ENCODE measurements around the gene CSAD.
A peak's percentile ranks its signal among the peaks of the same experiment; 100 is the strongest.
"Not testable (repeated sequence)": the region's sequence is repeated elsewhere in the genome, so short reads cannot be mapped to it uniquely, and the experiment has no call there.

Gene CSAD

DNA sequence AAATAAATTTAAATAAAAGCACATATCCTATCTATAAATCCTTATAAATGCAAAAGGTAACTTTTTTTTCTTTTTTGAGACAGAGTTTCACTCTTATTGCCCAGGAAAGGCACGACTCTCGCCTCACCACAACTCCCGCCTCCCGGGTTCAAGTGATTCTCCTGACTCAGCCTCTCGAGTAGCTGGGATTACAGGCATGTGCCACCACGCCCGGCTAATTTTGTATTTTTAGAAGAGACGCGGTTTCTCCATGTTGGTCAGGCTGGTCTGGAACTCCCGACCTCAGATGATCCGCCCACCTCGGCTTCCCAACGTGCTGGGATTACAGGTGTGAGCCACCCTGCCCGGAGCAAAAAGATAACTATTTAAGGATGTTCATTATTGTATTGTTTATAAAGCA is 1.9 kb downstream of the CSAD start:
- not testable (repeated sequence) for DNase-seq

- DNase-seq = not testable (repeated sequence)
Measured at GRCh38 chr12:53177447-53177846, 3.3 kb downstream of the CSAD start.

DNA sequence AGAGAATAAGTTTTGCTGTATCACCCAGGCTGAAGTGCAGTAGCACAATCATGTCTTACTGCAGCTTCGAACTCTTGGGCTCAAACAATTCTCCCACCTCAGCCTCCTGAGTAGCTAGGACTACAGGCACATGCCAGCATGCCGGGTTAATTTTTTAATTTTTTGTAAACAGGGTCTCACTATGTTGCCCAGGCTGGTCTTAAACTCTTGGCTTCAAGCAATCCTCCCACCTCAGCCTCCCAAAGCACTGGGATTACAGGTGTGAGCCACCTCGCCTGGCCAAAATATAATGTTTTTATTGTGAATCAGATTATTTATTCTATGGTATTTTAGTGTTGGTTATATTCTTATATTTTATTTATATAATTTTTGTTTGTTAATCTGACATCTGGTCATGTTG is 4.0 kb downstream of the CSAD start:
- no peak for DNase-seq

GRCh38 chr12:53174881-53175491 is 5.7 kb downstream of the CSAD start:
- peak; percentile 74 to 92 (median 89) for DNase-seq

DNA sequence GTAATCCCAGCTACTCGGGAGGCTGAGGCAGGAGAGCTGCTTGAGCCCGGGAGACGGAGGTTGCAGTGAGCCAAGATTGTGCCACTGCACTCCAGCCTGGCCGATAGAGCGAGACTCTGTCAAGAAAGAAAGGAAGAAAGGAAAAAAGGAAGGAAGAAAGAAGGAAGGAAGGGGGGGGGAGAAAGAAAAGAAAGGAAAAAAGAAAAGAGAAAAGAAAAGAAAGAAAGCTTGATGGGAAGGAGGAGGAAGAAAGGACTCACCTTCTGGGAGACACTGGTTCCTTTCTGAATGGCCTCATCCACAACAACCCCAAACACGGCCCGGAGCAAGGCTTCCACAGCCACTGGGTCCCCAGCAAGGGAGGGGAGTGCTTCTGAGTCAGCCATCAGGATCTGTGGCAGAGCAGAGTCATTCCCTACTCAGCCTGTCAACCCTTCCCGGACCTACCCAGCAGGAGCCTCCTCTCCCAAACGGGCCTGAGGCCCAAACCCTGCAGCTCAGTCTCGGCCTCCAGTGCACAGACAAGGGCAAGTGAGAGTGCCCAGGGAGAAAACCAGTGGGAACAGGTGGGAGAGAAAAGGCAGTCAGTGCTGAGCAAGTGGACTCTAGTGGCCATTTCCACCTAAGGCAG is 7.5 kb downstream of the CSAD start:
- DNase-seq = no peak

DNA sequence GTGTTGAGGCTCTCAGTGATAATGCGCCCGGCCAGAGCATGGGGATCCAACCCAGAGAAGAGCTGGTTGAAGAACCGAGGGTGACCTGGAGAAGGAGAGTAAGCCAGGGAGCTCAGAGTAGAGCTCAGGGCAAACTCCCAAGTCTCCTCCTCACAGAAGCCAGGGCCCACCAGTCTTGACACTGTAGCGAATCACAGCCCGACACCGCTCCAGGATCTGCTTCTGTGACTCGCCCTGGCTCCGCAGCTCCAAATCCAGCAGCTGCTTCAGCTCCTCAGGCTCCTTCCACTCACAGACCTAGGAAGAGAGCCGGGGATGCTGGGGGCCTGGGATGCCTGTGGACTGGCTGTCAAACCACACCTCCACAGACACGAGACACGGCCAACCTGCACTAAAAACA is 8.4 kb downstream of the CSAD start:
- DNase-seq = no peak

GRCh38 chr12:53171725-53172329 is 8.9 kb downstream of the CSAD start:
- DNase-seq = no peak

DNA sequence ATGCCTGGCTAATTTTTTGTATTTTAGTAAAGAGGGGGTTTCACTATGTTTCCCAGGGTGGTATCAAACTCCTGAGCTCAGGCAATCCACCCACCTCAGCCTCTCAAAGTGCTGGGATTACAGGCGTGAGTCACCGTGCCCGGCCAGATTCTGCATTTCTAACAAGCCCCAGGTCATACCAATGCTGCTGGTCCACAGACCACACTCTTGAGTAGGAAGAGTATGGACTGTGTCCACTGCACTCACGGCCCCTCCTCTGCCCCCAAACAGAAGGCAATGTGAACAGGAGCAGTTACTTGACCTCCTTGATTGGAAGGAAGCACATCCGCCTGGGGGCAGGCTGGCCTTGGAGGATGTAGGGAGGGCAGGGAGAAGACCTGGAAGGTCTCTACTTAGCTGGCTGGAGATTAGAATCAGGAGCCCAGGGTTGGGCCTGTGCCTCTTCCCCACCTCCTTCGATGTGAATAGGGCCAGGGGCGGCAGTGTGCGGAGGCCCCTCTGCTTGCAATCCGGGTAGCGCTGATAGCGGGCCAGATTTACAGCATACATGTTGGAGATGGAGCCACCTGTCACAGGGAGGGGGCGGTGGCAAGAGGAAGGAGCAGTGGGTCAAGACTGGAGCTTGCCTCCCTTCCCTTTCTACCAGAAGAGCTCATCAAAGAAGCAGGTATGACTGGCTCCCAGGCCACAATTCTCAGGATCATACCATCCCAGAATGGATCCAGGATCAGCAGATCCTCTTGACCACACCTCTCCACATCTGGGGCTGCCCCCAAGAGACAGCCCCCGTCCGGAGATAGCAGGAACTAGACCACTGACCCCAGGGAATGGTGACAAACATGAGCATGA is 9.6 kb downstream of the CSAD start:
- no peak for DNase-seq

- DNase-seq = no peak
Measured at GRCh38 chr12:53170215-53170614, 10.5 kb downstream of the CSAD start.

GRCh38 chr12:53169644-53170043 is 11.1 kb downstream of the CSAD start:
- no peak for DNase-seq

GRCh38 chr12:53166837-53167236 is 13.9 kb downstream of the CSAD start:
- DNase-seq = peak in 1 of 3 experiments; percentile 10

GRCh38 chr12:53163008-53163407 is 17.7 kb downstream of the CSAD start:
- not testable (repeated sequence) for DNase-seq

DNA sequence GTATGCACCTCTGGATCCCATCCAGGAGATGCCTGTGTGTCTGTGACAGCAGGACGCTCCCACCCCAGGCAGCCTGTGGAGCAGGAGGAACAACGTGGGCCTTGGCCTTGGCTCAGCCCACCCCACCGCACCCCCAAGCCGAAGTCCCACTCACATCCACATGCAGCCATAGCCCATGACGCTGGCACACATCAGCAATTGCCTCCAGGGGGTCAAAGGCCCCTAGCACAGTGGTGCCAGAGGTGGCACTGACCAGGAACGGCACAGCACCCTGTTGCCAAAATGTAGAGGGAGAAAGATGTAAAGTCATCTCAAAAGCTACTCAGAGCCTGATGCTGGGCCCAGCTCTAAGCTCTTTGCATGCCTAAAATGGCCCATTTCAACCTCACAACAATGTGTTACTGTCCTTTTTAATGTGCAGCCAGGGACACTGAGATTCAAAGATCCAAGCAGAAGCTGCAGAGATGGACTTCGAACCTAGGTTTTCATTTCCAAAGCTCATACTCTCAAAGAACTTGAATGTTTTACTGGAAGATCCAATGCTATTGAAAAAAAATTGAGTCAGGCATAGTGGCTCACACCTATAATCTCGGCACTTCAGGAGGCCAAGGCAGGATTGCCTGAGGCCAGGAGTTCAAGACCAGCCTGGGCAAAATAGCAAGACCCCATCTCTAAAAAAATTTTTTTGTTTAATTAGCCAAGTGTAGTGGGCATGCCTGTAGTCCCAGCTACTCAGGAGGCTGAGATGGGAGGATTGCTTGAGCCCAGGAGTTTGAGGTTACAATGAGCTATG is 19.4 kb downstream of the CSAD start:
- DNase-seq = no peak

- DNase-seq = no peak
Measured at GRCh38 chr12:53160673-53161072, 20.1 kb downstream of the CSAD start.

DNA sequence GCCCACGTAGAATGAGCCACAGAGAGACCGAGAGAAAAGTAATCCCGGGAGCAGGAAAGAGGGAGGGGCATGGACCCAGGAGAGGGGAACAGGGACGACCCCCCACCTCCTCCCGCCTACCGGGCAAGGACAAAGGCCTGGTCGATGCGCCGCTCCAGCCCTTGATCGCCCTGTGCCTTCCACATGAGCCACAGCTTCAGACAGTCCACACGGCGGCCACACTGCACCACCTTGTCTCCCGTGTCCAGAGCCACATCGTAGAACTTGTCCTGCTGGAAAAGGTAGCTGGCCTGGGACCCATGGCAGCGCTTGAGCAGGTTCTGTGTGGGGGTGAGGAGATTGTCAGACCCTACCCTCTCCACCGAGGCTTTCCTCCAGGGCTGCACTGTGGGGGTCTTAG is 20.7 kb downstream of the CSAD start:
- no peak for DNase-seq

DNA sequence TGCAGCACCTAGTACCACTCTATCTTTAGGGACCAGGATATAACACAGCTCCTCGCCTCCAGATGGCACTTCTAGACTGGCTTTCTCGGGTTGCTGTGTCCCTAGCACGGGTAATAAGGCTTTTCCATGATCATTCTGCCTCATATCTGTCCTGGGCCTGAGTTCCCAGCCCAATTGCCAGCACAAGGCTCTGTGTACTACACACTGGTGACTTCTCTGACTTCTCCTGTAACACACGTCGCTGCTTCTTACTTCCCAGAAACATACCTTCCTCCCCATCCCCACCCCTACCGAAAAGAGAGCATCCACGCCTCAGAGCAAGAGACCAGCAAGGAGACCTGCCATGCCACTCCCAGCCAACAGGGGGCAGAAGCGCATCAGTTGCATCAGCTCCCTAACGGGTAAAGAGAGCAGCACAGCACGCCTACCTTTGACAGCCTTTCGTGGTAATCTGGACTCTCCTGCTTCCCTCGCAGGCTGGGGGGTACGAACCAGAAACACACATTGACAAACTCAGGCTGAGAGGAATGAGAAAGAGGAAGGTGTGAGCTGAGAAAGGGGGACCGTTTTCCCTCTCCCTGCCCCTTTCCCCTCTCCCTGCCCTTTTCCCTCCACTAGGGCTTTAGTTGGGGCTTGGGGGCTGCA is 21.4 kb downstream of the CSAD start:
- DNase-seq = peak; percentile 78 to 90 (median 89)

DNA sequence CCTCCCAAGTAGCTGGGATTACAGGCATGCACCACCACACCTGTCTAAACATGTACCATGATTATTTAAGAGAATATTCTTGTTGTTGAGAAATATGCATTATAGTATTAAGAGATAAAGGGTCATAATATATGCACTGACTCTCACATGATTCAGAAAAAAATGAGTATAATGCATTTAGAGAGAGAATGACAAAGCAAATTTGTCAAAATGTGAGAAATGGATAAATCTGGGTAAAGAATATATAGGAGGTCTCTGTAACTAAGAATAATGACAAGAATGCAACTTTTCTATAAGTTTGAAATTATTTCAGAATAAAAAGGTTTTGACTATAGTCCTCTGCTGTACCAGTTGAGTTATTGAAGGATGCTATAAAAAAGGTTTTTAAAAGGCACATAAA is 28.3 kb downstream of the CSAD start:
- DNase-seq = no peak

DNA sequence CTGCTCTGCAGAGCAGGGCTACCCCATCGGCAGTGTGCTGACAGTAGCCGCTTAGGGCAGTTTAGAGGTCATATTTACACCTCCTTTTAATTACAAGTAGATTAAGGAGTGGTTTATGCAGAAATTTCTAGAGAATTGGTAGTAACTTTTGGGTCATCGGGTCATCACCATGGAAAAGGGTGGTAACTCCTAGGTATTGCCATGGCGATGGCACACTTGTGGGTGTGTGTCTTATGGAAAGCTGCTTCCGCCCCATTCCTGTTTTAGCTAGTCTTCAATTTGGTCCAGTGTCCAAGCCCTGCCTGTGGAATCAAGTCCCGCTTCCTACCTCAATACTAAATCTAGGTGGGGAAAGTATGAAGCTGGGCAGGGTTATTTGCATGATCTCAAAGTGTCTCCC is 29.7 kb downstream of the CSAD start:
- DNase-seq = no peak

- no peak for DNase-seq
Measured at GRCh38 chr12:53147653-53148052, 33.1 kb downstream of the CSAD start.

DNA sequence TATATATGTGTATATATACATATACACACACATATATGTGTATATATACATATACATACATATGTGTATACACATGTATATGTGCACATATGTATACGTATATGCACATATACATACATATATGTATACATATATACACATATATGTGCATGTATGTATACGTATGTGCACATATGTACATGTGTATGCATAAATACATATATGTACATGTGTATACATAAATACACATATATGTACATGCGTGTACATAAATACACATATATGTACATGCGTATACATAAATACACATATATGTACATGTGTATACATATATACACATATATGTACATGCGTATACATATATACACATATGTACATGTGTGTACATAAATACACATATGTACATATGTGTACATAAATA is 33.5 kb downstream of the CSAD start:
- no peak for DNase-seq

DNA sequence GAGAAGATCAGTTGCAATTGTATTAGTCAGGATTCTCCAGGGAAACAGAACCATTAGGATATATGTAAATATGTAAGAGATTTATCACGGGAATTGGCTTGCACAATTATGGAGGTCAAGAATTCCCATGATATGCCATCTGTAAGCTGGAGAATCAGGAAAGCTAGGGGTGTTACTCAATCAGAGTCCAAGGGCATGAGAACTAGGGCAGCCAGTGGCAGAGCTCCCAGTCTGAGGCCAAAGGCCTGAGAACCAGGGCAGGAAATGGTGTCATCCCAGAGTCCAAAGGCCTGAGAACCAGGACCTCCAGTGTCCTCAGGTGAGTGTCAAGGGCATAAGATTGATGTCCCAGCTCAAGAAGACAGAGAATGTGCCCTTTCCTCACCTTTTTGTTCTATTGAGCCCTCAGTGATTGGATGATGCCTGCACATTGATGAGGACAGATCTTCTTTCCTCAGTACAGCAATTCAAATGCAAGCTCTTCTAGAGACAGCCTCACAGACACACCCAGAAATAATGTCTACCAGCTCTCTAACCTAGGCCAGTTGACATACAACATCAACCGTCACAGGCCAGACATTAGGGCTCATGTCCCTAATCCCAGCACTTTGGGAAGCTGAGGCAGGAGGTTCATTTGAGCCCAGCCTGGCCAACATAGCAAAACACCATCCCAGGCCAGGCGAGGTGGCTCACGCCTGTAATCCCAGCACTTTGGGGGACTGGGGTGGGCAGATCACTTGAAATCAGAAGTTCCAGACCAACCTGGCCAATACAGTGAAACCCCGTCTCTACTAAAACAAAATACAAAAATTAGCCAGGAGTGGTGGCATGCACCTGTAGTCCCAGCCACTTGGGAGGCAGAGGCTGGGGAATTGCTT is 35.1 kb downstream of the CSAD start:
- no peak for DNase-seq

Measured in NCI-H1417 (cell line).